Neural cell (in vitro differentiated cells): ENCODE measurements around the gene QSOX2. TPM values are rescaled to one million over a fixed set of nuclear protein-coding genes. Genes with fewer than 3 reads are reported as not detected.

Experiments
- H2AFZ ChIP-seq: fragments of 200-600, 300-800 bp; sonication (generic), shearing (Covaris generic); 2 replicates; pipeline ENCODE4 v1.6.0; 2014; ENCODE audit warnings: low read depth, mild to moderate bottlenecking, antibody characterized with exemption, low read length, moderate library complexity
- H3F3A ChIP-seq: fragments of 200-600 bp; shearing (Covaris generic); 2 replicates; pipeline ENCODE4 v1.6.1; 2016; ENCODE audit warnings: mild to moderate bottlenecking, moderate library complexity, mixed read lengths, antibody characterized with exemption, low read length; ENCODE audit not compliant: insufficient read depth, poor library complexity, severe bottlenecking
- H3K27ac ChIP-seq: fragments of 200-600, 300-800 bp; sonication (generic), shearing (Covaris generic); 2 replicates; pipeline ENCODE4 v1.5.1; 2014; ENCODE audit warnings: mild to moderate bottlenecking, low read length, moderate library complexity
- H3K27me3 ChIP-seq: fragments of 300-800, 200-600 bp; sonication (generic), shearing (Covaris generic); 2 replicates; pipeline ENCODE4 v1.6.0; 2014; ENCODE audit warnings: mild to moderate bottlenecking, low read depth, low read length, moderate library complexity; ENCODE audit not compliant: insufficient read depth
- H3K36me3 ChIP-seq: fragments of 300-800, 200-600 bp; sonication (generic), shearing (Covaris generic); 2 replicates; pipeline ENCODE4 v1.5.1; 2014; ENCODE audit warnings: mild to moderate bottlenecking, antibody characterized with exemption, low read length, moderate library complexity; ENCODE audit not compliant: insufficient read depth
- H3K4me2 ChIP-seq: fragments of 300-800, 200-600 bp; sonication (generic), shearing (Covaris generic); 2 replicates; pipeline ENCODE4 v1.6.0; 2014; ENCODE audit warnings: mild to moderate bottlenecking, low read length
- H3K4me3 ChIP-seq: fragments of 300-800, 200-600 bp; sonication (generic), shearing (Covaris generic); 2 replicates; pipeline ENCODE4 v1.5.1; 2014; ENCODE audit warnings: mild to moderate bottlenecking, low read length, moderate library complexity
- H3K79me2 ChIP-seq: fragments of 200-600 bp; shearing (Covaris generic); replicated peaks from 2 replicates; pipeline ENCODE4 v1.6.0; 2014; ENCODE audit warnings: mild to moderate bottlenecking, low read length, moderate library complexity; ENCODE audit not compliant: insufficient read depth
- H3K9ac ChIP-seq: fragments of 300-800, 200-600 bp; sonication (generic), shearing (Covaris generic); 2 replicates; pipeline ENCODE4 v1.6.1; 2016; ENCODE audit warnings: mild to moderate bottlenecking, low read length, mixed read lengths
- H3K9me2 ChIP-seq: fragments of 200-600 bp; shearing (Covaris generic); 2 replicates; pipeline ENCODE4 v1.6.1; 2016; ENCODE audit warnings: mild to moderate bottlenecking, low read length, mixed read lengths; ENCODE audit not compliant: insufficient read depth
- H3K9me3 ChIP-seq: fragments of 200-600, 300-800 bp; sonication (generic), shearing (Covaris generic); 2 replicates; pipeline ENCODE4 v1.6.1; 2016; ENCODE audit warnings: mild to moderate bottlenecking, mixed run types, low read length, moderate library complexity, mixed read lengths
- H4K20me1 ChIP-seq: fragments of 200-600 bp; shearing (Covaris generic); 2 replicates; pipeline ENCODE4 v1.6.1; 2016; ENCODE audit warnings: mild to moderate bottlenecking, mixed run types; ENCODE audit not compliant: insufficient read depth
- CTCF ChIP-seq: fragments of 450-650 bp; IDR thresholded peaks from 2 replicates; pipeline ENCODE4 v1.5.1; 2014; ENCODE audit warnings: antibody characterized with exemption, mild to moderate bottlenecking, moderate library complexity; ENCODE audit not compliant: poor library complexity, severe bottlenecking
- EP300 ChIP-seq: fragments of 450-650 bp; conservative IDR thresholded peaks from 2 replicates; pipeline ENCODE4 v1.6.1; 2014; ENCODE audit warnings: antibody characterized with exemption, mild to moderate bottlenecking, moderate library complexity; ENCODE audit not compliant: poor library complexity, severe bottlenecking
- EZH2 ChIP-seq: fragments of 200-600, 300-800 bp; shearing (Covaris generic), sonication (generic); IDR thresholded peaks from 2 replicates; pipeline ENCODE4 v1.6.1; 2014; ENCODE audit warnings: antibody characterized with exemption, low read length, borderline replicate concordance, mild to moderate bottlenecking; ENCODE audit not compliant: insufficient read depth, poor library complexity, severe bottlenecking
- MXI1 ChIP-seq: fragments of 450-650 bp; conservative IDR thresholded peaks from 2 replicates; pipeline ENCODE4 v1.6.1; 2014; ENCODE audit warnings: antibody characterized with exemption, mild to moderate bottlenecking; ENCODE audit not compliant: poor library complexity, severe bottlenecking
- POLR2AphosphoS5 ChIP-seq: IDR thresholded peaks from 2 replicates; pipeline ENCODE4 v1.6.1; 2012
- RAD21 ChIP-seq: fragments of 450-650 bp; conservative IDR thresholded peaks from 2 replicates; pipeline ENCODE4 v1.6.1; 2014; ENCODE audit warnings: antibody characterized with exemption, mild to moderate bottlenecking, moderate library complexity
- REST ChIP-seq: IDR thresholded peaks from 2 replicates; pipeline ENCODE4 v1.6.1; 2012; ENCODE audit warnings: borderline replicate concordance
- SMC3 ChIP-seq: fragments of 450-650 bp; conservative IDR thresholded peaks from 2 replicates; pipeline ENCODE4 v1.6.1; 2014; ENCODE audit warnings: antibody characterized with exemption, mild to moderate bottlenecking, moderate library complexity; ENCODE audit not compliant: poor library complexity
- TAF1 ChIP-seq: IDR thresholded peaks from 2 replicates; pipeline ENCODE4 v1.6.1; 2012; ENCODE audit warnings: low read depth
- polyA plus RNA-seq: library from polyadenylated mRNA; depleted of rRNA; stranded (reverse); fragments of >200 nt; gene quantifications from 2 replicates; pipeline ENCODE4 v1.2.3, GENCODE V29; 2014

Gene QSOX2
- polyA plus RNA-seq, 1 donor from 2014 or later = 20.7 TPM

- TF ChIP-seq REST = no peak
Observed at GRCh38 chr9:136273244-136273865, 27.7 kb upstream of the QSOX2 start (continued).

GRCh38 chr9:136270173-136270705, 24.6 kb upstream of the QSOX2 start:
- Histone ChIP-seq H3F3A (no peaks in the 10 kb centered on the region), H3K4me2 (no peak overlapping the region), H3K79me2 (no peaks in the 10 kb centered on the region), H3K36me3 (no peaks in the 10 kb centered on the region), H2AFZ (no peak overlapping the region), H3K27me3 (no peaks in the 10 kb centered on the region), H3K9me3 (no peaks in the 10 kb centered on the region), H3K27ac (no peak overlapping the region), H3K9me2 (no peaks in the 10 kb centered on the region), H4K20me1 (no peaks in the 10 kb centered on the region), H3K9ac (no peak overlapping the region), H3K4me3 (no peak overlapping the region)
- TF ChIP-seq MXI1 (no peak), REST (no peak), EP300 (no peak), POLR2AphosphoS5 (no peak), EZH2 (no peak), RAD21 (no peak), TAF1 (no peak), CTCF (no peak), SMC3 (no peak)
